Glomerular endothelial cell (primary cell): ENCODE results near the gene TOP1. TPM values are rescaled to one million over a fixed set of nuclear protein-coding genes. Genes with fewer than 3 reads are reported as not detected.

ENCODE experiments used
- DNase-seq: peaks from one replicate; pipeline ENCODE4 v3.0.0-alpha.2; 2011; ENCODE audit warnings: low read depth, low spot score; ENCODE audit errors: extremely low read depth
- total RNA-seq: library from RNA; depleted of rRNA; stranded (reverse); fragments of >200 nt; gene quantifications from 2 replicates; pipeline ENCODE4 v1.2.3, GENCODE V29; 2015

Gene TOP1
- 37.9 and 42.1 TPM in 2 replicates for total RNA-seq

DNA sequence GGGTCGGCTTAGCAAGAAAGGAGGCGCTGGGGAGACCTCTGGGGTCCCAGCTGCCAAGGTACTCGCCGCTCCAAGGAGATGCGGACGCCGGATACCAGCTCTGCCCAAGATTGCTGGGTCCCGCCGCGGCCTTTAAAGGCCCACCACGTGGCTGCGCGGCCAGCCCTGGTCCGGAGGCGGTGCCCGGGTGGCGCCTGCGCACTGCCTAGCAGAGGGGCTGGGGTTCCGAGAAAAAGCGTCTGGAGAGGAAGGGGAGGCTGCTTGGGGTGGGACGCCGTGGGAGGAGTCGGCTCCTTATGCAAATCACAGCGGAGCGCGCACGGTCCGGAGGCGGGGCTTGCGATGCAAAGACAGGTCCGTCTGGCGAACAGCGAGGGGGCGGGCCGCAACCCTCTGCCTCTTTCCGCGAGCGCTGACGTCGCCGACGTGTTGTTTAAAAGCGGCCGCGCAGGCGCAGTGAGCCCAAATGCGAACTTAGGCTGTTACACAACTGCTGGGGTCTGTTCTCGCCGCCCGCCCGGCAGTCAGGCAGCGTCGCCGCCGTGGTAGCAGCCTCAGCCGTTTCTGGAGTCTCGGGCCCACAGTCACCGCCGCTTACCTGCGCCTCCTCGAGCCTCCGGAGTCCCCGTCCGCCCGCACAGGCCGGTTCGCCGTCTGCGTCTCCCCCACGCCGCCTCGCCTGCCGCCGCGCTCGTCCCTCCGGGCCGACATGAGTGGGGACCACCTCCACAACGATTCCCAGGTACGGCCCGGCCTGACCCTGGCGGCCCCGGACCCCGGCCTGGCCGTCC, at the start of gene TOP1:
TSS of gene TOP1 (plus strand) at position 464 of the 791 bp plus-strand sequence. CDS start at position 710, 246 bp downstream.
- peak; percentile 94 for DNase-seq

DNA sequence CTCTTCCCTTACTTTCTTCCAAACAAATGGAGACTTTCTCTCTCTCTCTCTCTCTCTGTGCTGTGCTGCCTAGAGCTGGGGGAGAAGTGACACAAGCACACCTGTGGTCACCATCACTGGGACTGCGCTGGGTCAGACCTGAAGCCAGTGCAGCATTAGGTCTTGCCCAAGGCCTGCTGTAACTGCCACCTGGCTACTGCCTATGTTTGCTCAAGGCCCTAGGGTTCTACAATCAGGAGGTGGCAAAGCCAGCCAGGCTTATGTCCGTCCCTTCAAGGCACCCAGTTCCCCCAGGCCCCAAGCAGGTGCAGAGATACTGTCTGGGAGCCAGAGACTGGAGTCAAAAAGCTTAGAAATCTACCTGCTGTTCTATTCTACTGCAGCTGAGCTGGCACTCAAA, 49.4 kb upstream of the TOP1 start:
- DNase-seq, result no peak

DNA sequence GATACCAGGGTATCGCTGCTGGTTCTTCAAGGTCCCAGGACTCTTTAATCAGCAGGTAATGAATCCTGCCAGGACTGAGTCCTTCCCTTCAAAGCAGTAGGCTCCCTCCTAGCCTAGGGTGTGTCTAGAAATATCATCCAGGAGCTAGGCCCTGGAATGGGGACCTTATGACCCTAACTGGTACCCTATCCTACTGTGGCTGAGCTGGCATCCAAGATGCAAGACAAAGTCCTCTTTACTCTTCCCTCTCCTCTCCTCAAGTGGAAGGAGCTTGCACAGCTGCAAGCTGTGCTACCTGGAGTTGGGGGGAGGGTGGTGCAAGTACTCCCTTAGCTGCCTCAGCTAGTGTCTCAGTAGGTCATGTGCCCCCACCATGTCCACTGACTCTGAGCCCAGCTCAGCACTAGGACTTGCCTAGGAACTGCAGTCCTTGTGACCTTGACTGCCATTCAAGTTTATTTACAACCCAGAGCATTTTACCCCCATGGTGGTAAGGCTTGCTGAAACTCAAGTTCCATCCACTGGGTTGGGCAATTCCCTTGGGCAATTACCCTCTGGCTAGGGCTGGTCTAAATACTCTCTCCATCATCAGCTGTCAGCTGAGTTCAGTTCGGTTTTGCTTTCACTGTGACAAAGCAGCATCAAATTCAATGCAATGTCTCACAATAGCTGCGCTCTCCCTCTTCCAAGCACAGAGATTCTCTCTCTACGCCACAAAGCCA, 48.4 kb upstream of the TOP1 start:
- no peak for DNase-seq

DNA sequence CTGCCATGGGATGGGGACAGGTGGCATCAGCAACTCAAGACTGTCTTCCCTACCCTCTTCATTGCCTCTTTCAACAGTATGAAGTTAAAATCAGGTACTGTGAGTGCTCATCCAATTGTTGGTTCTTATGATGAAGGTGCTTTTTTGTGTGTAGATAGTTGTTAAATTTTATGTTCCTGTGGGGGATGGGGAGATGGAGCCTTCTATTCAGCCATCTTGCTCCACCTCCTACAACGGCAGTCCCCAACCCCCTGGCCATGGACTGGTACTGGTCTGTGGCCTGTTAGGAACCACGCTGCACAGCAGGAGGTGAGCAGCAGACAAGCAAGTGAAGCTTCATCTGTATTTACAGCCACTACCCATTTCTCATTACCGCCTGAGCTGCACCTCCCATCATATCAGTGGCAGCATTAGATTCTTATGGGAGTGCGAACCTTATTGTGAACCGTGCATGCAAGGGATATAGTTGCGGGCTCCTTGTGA, 47.8 kb upstream of the TOP1 start:
- DNase-seq, result no peak

DNA sequence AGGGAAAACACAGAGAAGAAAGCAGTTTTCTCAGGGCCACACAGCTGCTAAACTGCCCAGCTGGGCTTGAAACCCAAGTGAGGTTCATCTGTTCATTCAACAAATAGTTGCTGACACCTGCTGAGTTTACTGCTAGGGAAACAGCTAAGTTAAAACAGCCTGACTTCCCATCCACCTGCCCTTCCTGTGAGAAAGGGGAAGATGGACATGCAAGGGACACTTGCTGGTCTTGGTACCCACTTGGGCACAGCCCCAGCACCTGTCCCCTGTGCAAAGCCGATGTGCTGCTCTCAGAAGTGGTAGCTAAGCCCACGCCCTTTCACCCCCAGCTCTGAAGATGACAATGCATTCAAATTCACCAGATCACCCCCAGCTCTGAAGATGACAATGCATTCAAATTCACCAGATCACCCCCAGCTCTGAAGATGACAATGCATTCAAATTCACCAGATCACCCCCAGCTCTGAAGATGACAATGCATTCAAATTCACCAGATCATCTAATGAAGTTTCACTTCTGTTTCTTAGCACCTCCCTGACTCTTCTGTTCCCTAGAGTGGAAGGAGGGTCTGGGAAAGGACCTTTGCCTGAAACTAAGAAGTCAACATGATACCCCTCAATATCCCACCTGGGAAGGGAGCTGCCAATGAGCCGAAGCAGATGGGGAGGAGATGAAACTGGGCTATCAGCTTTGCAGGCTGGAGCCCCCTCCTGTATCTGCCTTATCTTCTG, 46.0 kb upstream of the TOP1 start:
- no peak for DNase-seq

DNA sequence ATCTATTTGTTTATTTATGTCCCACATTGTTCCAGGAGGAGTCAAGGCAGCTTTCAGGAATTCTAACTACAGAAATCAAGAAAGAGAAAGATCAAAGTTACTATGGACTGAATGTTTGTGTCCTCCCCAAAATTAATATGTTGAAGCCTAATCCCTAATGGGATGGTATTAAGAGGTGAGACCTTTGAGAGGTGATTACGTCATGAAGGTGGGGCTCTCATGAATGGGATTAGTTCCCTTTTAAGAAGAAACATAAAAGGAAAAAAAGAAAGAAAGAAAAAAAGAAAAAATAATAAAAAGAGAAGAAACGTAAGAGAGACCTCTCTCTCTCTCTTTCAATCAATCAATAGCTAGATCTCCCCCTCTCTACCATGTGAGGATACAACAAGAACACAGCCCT, 44.7 kb upstream of the TOP1 start:
- no peak for DNase-seq

DNA sequence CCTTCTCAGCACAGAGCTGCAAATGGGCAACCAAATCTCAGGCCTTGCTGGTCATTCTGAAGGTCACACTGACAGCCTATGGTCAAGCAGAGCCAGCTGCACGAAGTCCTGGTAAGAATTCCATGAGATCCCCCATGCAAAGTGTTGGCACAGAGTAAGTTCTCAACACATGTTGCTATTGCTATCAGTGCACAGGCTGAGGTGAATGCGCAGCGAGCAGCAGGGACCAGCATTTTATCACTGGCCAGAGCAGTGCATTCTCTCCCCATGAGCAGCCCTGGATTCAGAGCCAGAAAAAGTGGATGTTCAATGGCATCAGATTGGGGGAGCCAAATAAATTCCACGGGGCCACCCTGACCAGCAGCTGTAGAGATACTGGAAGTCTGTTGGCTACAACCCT, 44.1 kb upstream of the TOP1 start:
- no peak for DNase-seq

DNA sequence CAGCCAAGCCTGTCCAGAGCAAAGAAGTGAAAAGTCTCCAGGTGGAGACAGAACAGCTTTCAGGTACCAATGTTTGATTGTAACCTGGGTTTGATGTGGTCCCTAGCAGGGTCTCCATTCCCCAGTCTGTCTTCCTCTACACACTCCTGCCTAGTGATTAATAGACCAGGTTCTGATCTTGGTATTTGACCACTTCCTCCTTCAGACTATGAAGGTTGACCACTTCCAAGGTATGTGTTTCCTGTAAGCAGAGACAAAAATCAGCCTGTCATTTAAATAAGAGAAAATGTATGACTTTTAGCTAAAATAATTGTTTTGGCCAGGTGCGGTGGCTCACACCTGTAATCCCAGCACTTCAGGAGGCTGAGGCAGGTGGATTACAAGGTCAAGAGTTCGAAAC, 41.8 kb upstream of the TOP1 start:
- DNase-seq, result no peak

DNA sequence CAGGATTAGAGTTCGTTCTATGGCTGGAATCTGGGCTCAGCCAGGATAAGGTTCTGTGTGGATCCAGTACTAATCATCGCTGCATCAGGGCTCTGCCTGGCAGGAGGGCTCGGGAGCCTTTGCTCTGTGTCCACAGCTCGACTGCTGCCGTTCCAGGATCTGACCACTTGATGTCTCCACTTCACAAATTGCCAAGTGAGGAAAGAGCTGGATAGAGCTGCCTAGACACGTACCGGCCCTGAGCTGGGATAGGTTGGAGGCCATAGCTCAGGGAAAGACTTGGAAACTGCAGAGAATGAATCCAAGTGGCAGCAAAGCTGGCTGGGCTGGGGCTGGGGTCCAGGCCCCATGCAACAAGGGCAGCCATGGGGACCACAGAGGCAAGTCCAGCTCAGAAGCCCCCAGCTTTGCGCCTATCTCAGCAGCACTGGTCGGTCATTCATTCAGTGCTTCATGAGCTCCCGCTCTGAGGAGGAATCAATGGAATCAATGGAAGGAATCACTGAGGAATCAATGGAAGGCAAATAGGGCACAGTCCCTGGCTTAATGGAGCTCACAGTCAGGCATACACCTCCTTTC, 38.0 kb upstream of the TOP1 start:
- DNase-seq, result peak; percentile 75

DNA sequence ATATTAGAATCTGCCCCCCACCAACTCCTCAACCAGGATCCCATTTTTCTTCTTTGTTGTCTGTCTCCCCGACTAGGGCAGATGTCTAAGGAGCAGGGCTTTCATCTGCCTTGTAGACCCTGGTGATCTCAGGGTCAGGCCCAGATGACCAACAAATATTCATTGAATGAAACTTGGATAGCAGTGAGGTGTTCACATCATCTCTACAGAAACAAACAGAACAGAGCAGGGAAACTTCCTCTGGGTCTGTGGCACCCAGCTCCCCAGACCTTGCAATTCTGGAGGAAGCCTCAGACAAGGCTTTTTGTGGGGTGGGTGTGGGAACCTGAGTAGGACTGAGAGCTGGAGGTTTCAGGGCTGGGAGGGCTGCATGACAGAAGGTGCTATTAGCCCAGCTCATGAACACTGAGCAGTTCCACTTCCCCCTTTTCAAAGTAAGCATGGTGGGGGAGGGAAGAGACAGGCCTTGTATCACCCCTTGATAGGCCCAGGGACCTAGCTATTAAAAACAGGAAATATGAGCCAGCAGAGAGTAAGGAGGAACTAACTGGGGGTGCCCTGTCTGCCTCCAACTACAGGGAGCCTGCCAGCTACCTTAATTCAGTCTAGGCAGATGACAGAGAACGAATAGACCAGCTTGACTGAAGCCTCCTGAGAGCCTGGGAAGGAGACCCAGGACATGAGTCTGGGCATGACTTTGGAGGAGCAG, 37.3 kb upstream of the TOP1 start:
- DNase-seq, result no peak

DNA sequence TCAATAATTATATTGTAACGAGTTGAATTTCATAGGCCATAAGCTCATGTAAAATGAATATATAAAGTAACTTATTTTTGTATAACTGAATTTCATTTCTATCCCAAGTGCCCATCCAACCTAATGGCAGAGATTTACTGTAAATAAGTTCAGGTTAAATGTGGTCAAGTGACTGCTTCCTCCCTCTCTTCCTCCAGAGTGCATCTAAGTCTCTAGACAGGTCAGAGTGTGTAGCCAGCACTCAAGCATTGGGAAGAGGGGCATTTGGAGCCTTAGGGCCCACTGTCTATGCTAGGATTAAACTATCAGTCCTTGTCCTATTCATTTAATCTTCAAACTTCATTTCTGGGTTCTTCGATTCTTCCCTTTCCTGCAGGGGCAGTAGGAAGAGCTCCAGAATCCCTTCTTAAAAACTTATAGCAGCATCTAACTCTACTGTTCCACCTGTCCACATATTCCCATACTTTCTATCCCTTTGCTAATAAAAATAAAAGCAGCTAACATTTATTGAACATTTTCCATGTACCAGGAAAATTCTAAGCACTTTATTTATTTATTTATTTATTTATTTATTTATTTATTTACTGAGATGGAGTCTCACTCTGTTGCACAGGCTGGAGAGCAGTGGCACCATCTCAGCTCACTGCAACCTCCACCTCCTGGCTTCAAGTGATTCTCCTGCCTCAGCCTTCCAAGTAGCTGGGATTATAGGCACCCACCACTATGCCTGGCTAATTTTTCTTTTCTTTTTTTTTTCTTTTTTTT, 36.1 kb upstream of the TOP1 start:
- DNase-seq, result no peak

DNA sequence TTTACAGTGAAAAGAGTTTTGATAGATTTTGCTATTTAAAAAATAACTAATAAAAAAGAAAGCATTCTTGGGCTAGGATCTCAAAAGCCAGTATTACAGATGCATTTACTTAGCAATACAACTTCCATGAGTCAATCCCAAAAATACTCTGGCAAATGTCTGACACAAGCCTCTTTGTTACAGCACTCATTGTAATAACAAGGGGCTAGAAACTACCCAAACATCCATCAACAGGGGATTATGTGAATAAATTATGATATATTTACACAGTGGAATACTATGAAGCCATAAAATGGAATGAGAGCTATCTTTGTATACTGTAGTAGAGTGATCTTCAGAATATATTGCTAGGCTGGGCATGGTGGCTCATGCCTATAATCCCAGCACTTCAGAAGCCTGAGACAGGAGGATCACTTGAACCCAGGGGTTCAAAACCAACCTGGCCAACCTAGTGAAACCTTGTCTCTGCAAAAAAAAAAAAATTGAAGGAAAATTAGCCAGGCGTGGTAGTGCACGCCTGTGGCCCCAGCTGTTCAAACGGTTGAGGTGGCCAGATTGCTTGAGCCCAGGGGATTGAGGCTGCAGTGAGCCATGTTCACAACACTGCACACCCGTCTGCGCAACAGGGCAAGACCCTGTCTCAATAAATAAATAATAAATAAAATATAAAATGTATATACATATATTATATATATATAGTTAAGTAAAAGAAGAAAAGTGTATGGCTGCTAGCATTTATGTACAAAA, 34.7 kb upstream of the TOP1 start:
- no peak for DNase-seq

DNA sequence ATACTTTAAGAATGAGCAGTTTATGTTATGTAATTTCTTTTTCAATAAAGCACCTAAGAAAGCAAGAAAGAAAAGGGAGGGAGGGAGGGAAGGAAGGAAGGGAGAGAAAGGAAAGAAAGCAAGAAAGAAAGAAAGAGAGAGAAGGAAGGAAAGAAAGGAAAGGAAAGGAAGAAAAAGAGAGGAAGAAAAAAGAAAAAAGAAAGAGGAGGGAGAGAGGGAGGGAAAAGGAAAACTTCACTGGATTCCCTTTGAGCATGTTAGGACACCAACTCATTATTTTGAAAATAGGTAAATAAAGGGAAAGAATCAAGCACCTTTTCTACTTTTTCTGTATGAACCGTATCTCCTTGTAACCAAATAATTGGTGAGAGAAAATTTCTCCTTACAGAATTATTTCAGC, 32.3 kb upstream of the TOP1 start:
- DNase-seq, result no peak

DNA sequence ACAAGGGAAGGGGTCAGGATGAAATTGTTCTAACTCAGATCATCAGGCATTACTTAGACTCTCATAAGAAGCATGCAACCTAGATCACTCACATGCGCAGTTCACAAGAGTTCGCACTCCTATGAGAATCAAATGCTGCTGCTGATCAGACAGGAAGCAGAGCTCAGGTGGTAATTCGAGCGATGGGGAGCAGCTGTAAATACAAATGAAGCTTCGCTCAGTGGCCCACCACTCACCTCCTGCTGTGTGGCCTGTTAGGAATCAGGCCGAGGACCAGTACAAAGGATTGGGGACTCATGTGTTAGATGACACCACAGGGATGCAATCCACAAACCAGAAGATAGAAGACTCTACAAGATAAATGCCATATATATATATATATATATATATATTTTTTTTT, 31.5 kb upstream of the TOP1 start:
- DNase-seq, result no peak

DNA sequence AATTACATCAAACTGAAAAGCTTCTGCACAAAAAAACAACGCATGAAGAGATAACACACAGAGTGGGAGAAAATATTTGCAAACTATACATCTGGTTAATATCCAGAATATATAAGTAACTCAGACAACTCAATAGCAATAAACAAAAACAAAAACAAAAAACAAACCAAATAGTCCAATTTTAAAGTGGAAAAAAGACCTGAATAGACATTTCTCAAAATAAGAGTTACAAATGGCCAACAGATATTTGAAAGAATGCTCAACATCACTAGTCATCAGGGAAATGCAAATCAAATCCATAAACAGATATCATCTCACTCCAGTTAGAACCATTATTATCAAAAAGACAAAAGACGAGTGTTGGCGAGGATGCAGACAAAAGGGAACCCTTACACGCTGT, 28.8 kb upstream of the TOP1 start:
- DNase-seq, result no peak

DNA sequence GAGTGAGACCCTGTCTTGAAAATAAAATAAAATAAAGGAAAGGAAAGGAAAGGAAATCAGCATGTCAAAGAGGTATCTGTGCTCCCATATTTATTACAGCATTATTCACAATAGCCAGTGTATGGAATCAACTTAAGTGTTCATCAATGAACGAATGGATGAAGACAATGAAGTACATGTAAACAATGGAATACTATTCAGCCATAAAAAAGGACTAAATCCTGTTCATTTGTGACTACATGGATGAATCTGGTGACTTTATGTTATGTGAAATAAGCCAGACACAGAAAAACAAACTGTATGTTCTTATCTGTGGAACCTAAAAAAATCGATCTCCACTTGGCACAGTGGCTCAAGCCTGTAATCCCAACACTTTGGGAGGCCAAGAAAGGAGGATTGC, 28.0 kb upstream of the TOP1 start:
- no peak for DNase-seq

DNA sequence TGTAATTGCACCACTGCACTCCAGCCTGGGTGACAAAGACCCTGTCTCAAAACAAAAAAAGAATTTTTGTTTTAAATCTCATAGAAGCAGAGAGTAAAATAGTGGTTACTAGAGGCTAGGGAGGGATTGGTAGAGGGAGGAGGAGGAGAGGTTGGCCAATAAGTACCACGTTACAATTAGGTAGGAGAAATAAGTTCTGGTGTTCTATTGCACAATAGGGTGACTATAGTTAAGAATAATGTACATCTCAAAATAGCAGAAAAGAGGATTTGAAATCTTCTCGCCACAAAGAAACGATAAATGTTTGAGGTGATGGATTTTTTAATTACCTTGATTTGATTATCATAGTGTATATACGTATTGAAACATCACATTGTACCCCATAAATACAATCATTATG, 27.1 kb upstream of the TOP1 start:
- DNase-seq, result no peak

DNA sequence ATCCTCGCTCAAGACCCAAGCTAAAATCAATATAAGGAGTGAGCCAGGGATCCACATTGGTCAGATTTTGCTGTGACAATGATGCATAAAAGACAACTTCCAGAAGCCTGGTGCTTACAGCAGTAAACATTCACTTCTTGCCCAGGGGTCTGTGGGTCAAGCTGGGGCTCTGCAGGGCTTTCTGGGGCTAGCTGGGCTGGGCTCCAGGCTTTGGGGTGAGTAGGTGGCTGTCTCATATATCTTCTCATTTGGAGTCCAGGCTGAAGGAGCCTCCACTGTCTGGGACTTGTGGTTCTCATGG, 25.8 kb upstream of the TOP1 start:
- DNase-seq, result no peak
